OCI-LY3 (cell line): ENCODE data around the gene PSKH1.
A peak's percentile ranks its signal among the peaks of the same experiment; 100 is the strongest.

Source experiments
- H2AFZ ChIP-seq: fragments of 200-600, 300-600 bp; shearing (Covaris generic); 2 replicates; pipeline ENCODE4 v1.6.0; 2014; ENCODE audit warnings: antibody characterized with exemption, low read depth, low read length
- H3K27ac ChIP-seq: fragments of 200-600, 300-600 bp; sonication (generic); 2 replicates; pipeline ENCODE4 v1.5.1; 2014; ENCODE audit warnings: mild to moderate bottlenecking, low read length, moderate library complexity, mixed read lengths
- H3K27me3 ChIP-seq: fragments of 200-600, 300-600 bp; sonication (generic); 2 replicates; pipeline ENCODE4 v1.6.1; 2014; ENCODE audit warnings: low read depth, low read length, mixed read lengths
- H3K36me3 ChIP-seq: fragments of 200-600, 300-600 bp; sonication (generic); replicated peaks from 2 replicates; pipeline ENCODE3; 2014; ENCODE audit warnings: low read depth, low read length, mixed read lengths
- H3K4me1 ChIP-seq: fragments of 300-600, 200-600 bp; sonication (generic); 2 replicates; pipeline ENCODE4 v1.6.1; 2014; ENCODE audit warnings: low read length, mixed read lengths
- H3K4me2 ChIP-seq: fragments of 200-600, 300-600 bp; sonication (generic); 2 replicates; pipeline ENCODE4 v1.6.1; 2014; ENCODE audit warnings: low read length, mixed read lengths
- H3K4me3 ChIP-seq: fragments of 300-600, 200-600 bp; sonication (generic); 2 replicates; pipeline ENCODE4 v1.5.1; 2014; ENCODE audit warnings: antibody characterized with exemption, mild to moderate bottlenecking, low read length, moderate library complexity
- H3K79me2 ChIP-seq: fragments of 300-600, 200-600 bp; shearing (Covaris generic); 2 replicates; pipeline ENCODE4 v1.6.1; 2014; ENCODE audit warnings: mild to moderate bottlenecking, low read length, mixed read lengths
- H3K9ac ChIP-seq: fragments of 300-600, 200-600 bp; shearing (Covaris generic); 2 replicates; pipeline ENCODE4 v1.6.0; 2014; ENCODE audit warnings: mild to moderate bottlenecking, low read length, moderate library complexity
- H3K9me3 ChIP-seq: fragments of 200-600, 300-600 bp; shearing (Covaris generic); 2 replicates; pipeline ENCODE4 v1.6.1; 2014; ENCODE audit warnings: low read length, mixed read lengths; ENCODE audit not compliant: insufficient read depth
- H4K20me1 ChIP-seq: fragments of 200-600, 300-600 bp; sonication (generic); 2 replicates; pipeline ENCODE4 v1.6.1; 2016; ENCODE audit warnings: low read length, mixed read lengths; ENCODE audit not compliant: insufficient read depth
- EZH2phosphoT487 ChIP-seq: fragments of 200-600 bp; shearing (Covaris generic); IDR thresholded peaks from 2 replicates; pipeline ENCODE4 v1.6.1; 2018; ENCODE audit warnings: antibody characterized with exemption, mixed run types, low read depth
- TF ChIP-seq, protein P1 (sequence below): fragments of 200-600, 300-600 bp; sonication (generic); IDR thresholded peaks from 2 replicates; pipeline ENCODE4 v1.5.1; 2014; ENCODE audit warnings: antibody characterized with exemption, low read length, low read depth

PSKH1 gene

DNA sequence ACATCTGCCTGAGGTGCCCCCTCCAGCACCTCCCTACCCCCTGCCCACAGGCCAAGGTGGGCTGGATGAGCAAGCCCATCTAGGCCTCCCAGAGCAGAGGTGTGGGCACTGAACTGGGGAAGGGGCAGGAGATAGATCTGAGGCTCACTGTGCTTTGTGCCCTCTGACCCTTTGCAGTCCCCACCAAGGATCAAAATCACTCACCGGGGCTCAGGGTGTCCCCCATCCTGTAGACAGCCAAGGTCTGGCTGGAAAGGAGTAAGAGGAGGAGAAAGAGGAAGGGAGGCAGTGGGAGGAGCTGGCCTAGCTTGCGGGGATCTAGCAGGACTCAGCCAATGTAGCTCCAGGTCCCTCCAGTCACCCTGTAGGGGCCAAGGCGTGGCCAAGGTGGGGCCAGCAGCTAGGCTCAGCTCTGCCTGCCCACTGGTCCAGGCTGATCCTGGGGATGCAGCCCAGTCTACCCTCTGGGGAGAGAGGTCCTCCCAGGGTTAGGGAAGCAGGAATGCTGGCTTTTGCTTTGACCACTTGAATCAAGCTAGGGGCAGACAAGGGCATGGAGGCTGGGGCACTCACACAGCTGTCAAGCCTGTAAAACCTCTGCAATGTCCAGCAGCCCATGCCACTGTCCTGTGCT is 73.6 kb downstream of the PSKH1 start:
- TF ChIP-seq, protein P1, sequence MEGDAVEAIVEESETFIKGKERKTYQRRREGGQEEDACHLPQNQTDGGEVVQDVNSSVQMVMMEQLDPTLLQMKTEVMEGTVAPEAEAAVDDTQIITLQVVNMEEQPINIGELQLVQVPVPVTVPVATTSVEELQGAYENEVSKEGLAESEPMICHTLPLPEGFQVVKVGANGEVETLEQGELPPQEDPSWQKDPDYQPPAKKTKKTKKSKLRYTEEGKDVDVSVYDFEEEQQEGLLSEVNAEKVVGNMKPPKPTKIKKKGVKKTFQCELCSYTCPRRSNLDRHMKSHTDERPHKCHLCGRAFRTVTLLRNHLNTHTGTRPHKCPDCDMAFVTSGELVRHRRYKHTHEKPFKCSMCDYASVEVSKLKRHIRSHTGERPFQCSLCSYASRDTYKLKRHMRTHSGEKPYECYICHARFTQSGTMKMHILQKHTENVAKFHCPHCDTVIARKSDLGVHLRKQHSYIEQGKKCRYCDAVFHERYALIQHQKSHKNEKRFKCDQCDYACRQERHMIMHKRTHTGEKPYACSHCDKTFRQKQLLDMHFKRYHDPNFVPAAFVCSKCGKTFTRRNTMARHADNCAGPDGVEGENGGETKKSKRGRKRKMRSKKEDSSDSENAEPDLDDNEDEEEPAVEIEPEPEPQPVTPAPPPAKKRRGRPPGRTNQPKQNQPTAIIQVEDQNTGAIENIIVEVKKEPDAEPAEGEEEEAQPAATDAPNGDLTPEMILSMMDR = no peak
- no peak for TF ChIP-seq EZH2phosphoT487
- H4K20me1 ChIP-seq = peaks cover 20% of the 10 kb centered on the region
- H3K9me3 ChIP-seq = no peaks in the 10 kb centered on the region
- H3K27ac ChIP-seq = no peak overlapping the region
- H3K9ac ChIP-seq = no peak overlapping the region
- H3K27me3 ChIP-seq = no peaks in the 10 kb centered on the region
- no peak overlapping the region for H2AFZ ChIP-seq
- peaks cover 12% of the 10 kb centered on the region; the same call in 1 of the 2 replicates for H3K4me1 ChIP-seq
- peaks cover 10% of the 10 kb centered on the region for H3K36me3 ChIP-seq
- H3K4me3 ChIP-seq = peak overlapping the region; percentile 83
- peak overlapping the region; percentile 86 for H3K4me2 ChIP-seq
- H3K79me2 ChIP-seq = peaks cover 14% of the 10 kb centered on the region

DNA sequence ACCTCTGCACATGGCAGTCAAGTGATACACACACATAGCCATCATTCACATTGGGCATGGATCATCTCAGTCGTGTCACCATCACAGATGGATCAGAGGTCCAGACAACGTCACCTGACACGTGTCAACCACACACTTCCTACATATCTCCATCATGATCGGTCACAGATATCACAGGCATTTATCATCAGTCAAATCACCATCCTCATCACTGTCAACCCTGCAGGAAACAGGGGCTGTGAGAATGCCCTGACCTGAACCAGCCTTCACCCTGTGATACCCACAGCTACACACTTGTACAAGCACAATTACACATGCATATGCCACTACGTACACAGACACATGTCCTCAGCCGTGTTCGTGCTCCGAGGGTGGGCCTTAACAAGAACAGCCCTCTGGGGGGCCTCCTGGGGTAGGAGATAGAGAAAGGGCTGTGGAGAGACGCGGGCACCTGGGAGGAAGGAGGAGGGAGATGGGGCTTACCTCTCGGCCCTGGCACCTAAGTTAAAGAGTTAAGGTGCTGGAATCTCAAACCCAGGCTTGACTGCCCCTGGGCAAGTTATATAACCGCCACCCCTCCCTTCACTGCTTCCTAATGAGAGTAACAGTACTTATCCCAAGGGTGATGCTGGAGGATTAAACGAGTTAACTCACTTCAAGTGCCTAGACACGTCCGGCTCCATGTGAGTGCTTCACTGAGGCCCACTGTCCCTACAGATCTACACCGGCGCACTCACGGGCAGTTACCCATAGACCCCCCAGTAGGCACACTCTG is 74.3 kb downstream of the PSKH1 start:
- peaks cover 20% of the 10 kb centered on the region for H4K20me1 ChIP-seq
- TF ChIP-seq EZH2phosphoT487 = no peak
- TF ChIP-seq, protein P1 = no peak
- H2AFZ ChIP-seq = no peak overlapping the region; the same call in 1 of the 2 replicates
- H3K9me3 ChIP-seq = no peaks in the 10 kb centered on the region
- H3K27me3 ChIP-seq = no peaks in the 10 kb centered on the region
- peak overlapping the region; percentile 77 for H3K9ac ChIP-seq
- peaks cover 14% of the 10 kb centered on the region for H3K79me2 ChIP-seq
- H3K4me2 ChIP-seq = peak overlapping the region; percentile 86
- peaks cover 12% of the 10 kb centered on the region; the same call in 1 of the 2 replicates for H3K4me1 ChIP-seq
- H3K4me3 ChIP-seq = peak overlapping the region; percentile 83
- no peak overlapping the region for H3K27ac ChIP-seq
- H3K36me3 ChIP-seq = peaks cover 3% of the 10 kb centered on the region

DNA sequence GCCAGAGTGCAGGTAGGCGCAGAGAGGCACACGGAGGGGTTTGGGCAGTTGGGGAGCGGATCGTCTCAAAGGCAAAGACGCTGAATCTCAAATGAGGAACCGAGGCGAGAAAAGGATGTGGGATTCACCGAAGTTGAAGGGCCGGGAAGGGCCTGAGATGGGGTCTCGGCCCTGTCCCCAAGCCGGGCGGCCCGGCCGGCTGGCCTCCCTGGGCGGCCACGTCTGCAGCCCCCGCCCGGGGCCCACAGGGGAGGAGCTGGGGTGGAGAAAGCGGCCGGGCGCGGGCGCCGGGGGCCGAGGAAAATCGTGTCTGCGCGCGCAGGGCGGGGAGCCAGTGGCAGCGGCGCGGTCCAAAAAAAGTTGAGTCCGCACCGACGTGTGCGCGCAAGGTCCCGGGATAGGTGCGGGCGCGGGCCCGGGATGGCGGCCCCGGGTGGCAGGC is 74.9 kb downstream of the PSKH1 start:
- H3K36me3 ChIP-seq = peaks cover 2% of the 10 kb centered on the region
- no peaks in the 10 kb centered on the region for H3K27me3 ChIP-seq
- TF ChIP-seq, protein P1 = no peak
- no peak for TF ChIP-seq EZH2phosphoT487
- no peaks in the 10 kb centered on the region for H3K9me3 ChIP-seq
- H3K9ac ChIP-seq = peak overlapping the region; percentile 77
- H3K4me1 ChIP-seq = peaks cover 12% of the 10 kb centered on the region; the same call in 1 of the 2 replicates
- no peak overlapping the region; the same call in 1 of the 2 replicates for H2AFZ ChIP-seq
- H4K20me1 ChIP-seq = peaks cover 20% of the 10 kb centered on the region
- no peak overlapping the region for H3K27ac ChIP-seq
- peaks cover 14% of the 10 kb centered on the region for H3K79me2 ChIP-seq
- H3K4me3 ChIP-seq = peak overlapping the region; percentile 83
- peak overlapping the region; percentile 86 for H3K4me2 ChIP-seq
